Fibroblast of gingiva (primary cell): ENCODE data around the gene NLRX1.
A peak's percentile ranks its signal among the peaks of the same experiment; 100 is the strongest.
"Not testable (repeated sequence)": the region's sequence is repeated elsewhere in the genome, so short reads cannot be mapped to it uniquely, and the experiment has no call there.

Experiments used
- DNase-seq: peaks from one replicate; pipeline ENCODE4 v3.0.0-alpha.2; 2011; ENCODE audit warnings: low read depth

The NLRX1 gene

GRCh38 chr11:119185981-119186634 lies 17.6 kb downstream of the NLRX1 start:
- DNase-seq, result no peak

GRCh38 chr11:119187123-119187892 lies 18.8 kb downstream of the NLRX1 start:
- DNase-seq, result no peak

- DNase-seq, result no peak
These were observed 19.5 kb downstream of the NLRX1 start for GRCh38 chr11:119188067-119188466.

GRCh38 chr11:119188887-119189286 lies 20.4 kb downstream of the NLRX1 start:
- DNase-seq, result no peak

- no peak for DNase-seq
These were observed 20.9 kb downstream of the NLRX1 start for GRCh38 chr11:119189393-119189792.

GRCh38 chr11:119190531-119190930 lies 22.0 kb downstream of the NLRX1 start:
- no peak for DNase-seq

- not testable (repeated sequence) for DNase-seq
These were observed 22.7 kb downstream of the NLRX1 start for GRCh38 chr11:119191265-119191664.

GRCh38 chr11:119192111-119192510 lies 23.6 kb downstream of the NLRX1 start:
- peak; percentile 29 for DNase-seq

GRCh38 chr11:119193001-119193400 lies 24.5 kb downstream of the NLRX1 start:
- DNase-seq, result no peak

- DNase-seq, result no peak
These were observed 25.1 kb downstream of the NLRX1 start for GRCh38 chr11:119193626-119194025.

GRCh38 chr11:119194811-119195440 lies 26.4 kb downstream of the NLRX1 start:
- DNase-seq, result no peak

GRCh38 chr11:119195680-119196079 lies 27.2 kb downstream of the NLRX1 start:
- DNase-seq, result peak; percentile 42

- DNase-seq, result peak; percentile 74
These were observed 28.4 kb downstream of the NLRX1 start for GRCh38 chr11:119196833-119197483.

GRCh38 chr11:119198925-119199324 lies 30.4 kb downstream of the NLRX1 start:
- DNase-seq, result no peak

GRCh38 chr11:119201236-119201635 lies 32.7 kb downstream of the NLRX1 start:
- not testable (repeated sequence) for DNase-seq

- DNase-seq, result no peak
These were observed 34.0 kb downstream of the NLRX1 start for GRCh38 chr11:119202554-119202953.

- DNase-seq, result no peak
These were observed 35.5 kb downstream of the NLRX1 start for GRCh38 chr11:119204066-119204465.

- DNase-seq, result no peak
These were observed 36.6 kb downstream of the NLRX1 start for GRCh38 chr11:119205080-119205479.

- DNase-seq, result peak; percentile 81
These were observed 37.3 kb downstream of the NLRX1 start, which contains the start of gene CBL for GRCh38 chr11:119205574-119206510. Gene CBL (plus strand): TSS chr11:119206339. CDS start chr11:119206418, 79 bp downstream.

GRCh38 chr11:119206511-119207414 lies 38.2 kb downstream of the NLRX1 start:
- DNase-seq, result no peak
